Smooth muscle cell (in vitro differentiated cells): ENCODE measurements around the gene TTC33. TPM values are rescaled to one million over a fixed set of nuclear protein-coding genes. Genes with fewer than 3 reads are reported as not detected.

Experiments
- DNase-seq: peaks from one replicate; lab custom pipeline; 2025; ENCODE audit not compliant: unreplicated experiment; lab: John Stamatoyannopoulos, UW
- H2AFZ ChIP-seq: fragments of 200-600 bp; sonication (generic); 2 replicates; pipeline ENCODE4 v1.6.0; 2016; ENCODE audit warnings: antibody characterized with exemption, low read depth, mild to moderate bottlenecking
- H3F3A ChIP-seq: fragments of 200-600 bp; sonication (generic); 2 replicates; pipeline ENCODE4 v1.6.0; 2017; ENCODE audit warnings: antibody characterized with exemption, low read depth
- H3K27ac ChIP-seq: fragments of 200-600 bp; sonication (generic); 2 replicates; pipeline ENCODE4 v1.5.1; 2016; ENCODE audit warnings: low read depth, mild to moderate bottlenecking
- H3K27me3 ChIP-seq: fragments of 200-600 bp; sonication (generic); 2 replicates; pipeline ENCODE4 v1.6.1; 2016; ENCODE audit warnings: low read depth, mild to moderate bottlenecking
- H3K36me3 ChIP-seq: fragments of 200-600 bp; sonication (generic); 2 replicates; pipeline ENCODE4 v1.5.1; 2016; ENCODE audit warnings: low read depth
- H3K4me1 ChIP-seq: fragments of 200-600 bp; sonication (generic); 2 replicates; pipeline ENCODE4 v1.5.1; 2016; ENCODE audit warnings: low read depth
- H3K4me2 ChIP-seq: fragments of 200-600 bp; sonication (generic); 2 replicates; pipeline ENCODE4 v1.6.0; 2016; ENCODE audit warnings: mild to moderate bottlenecking
- H3K4me3 ChIP-seq: fragments of 200-600 bp; sonication (generic); 2 replicates; pipeline ENCODE4 v1.5.1; 2016; ENCODE audit warnings: mild to moderate bottlenecking
- H3K79me2 ChIP-seq: fragments of 200-600 bp; sonication (generic); 2 replicates; pipeline ENCODE4 v1.6.0; 2016; ENCODE audit warnings: low read depth, mild to moderate bottlenecking
- H3K9ac ChIP-seq: fragments of 200-600 bp; sonication (generic); 2 replicates; pipeline ENCODE4 v1.6.0; 2016; ENCODE audit warnings: low read depth
- H3K9me3 ChIP-seq: fragments of 200-600 bp; sonication (generic); replicated peaks from 2 replicates; pipeline ENCODE4 v1.5.1; 2016; ENCODE audit warnings: low read depth
- H4K20me1 ChIP-seq: fragments of 200-600 bp; sonication (generic); 2 replicates; pipeline ENCODE4 v1.6.0; 2016; ENCODE audit warnings: low read depth
- WGBS: methylation state at CpG from one replicate; pipeline ENCODE4 v1.1.7; 2016; ENCODE audit warnings: low lambda C conversion rate; 5-methylcytosine and 5-hydroxymethylcytosine counted together
- polyA plus RNA-seq: library from polyadenylated mRNA; unstranded; fragments of >200 nt; fragmentation: Nextera tagmentation; extraction: Ambion mirVana; gene quantifications from 2 replicates; pipeline ENCODE4 v1.2.1, GENCODE V29; 2016
- total RNA-seq: library from RNA; depleted of rRNA; stranded (reverse); fragments of >200 nt; gene quantifications from 2 replicates; pipeline ENCODE4 v1.2.3, GENCODE V29; 2014
- TF ChIP-seq, protein P1 (sequence below): fragments of 200-600 bp; sonication (generic); IDR thresholded peaks from 2 replicates; pipeline ENCODE4 v1.5.1; 2017; ENCODE audit warnings: borderline replicate concordance, mild to moderate bottlenecking, antibody characterized with exemption; ENCODE audit not compliant: insufficient read depth, poor library complexity, severe bottlenecking

Gene TTC33
- total and polyA plus RNA-seq, 2 experiments from 2014 or later: 13.1 to 22.1 TPM

DNA sequence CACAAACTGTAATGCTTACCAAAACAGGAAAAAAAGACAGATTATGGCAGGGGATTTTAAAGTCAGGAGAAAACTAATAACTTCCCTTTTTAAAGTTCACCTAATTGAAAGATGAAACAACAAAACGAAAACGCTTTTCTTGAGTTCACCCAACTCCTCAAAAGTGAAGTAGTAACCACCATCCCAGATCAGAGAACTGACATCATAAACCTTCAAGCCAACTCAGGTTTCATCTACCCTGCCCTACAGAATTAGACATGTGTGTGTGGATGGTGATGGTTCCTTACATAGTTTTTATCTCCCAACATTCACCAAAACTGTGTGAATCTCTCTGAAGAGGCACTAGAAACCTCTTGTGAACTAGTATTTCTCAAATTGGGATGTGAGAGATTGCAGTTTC, 271.3 kb downstream of the TTC33 start:
- DNase-seq: no peak
- Histone ChIP-seq H3K9ac (no peak overlapping the region), H3K4me2 (no peak overlapping the region), H3F3A (no peaks in the 10 kb centered on the region), H3K79me2 (no peaks in the 10 kb centered on the region), H3K27ac (no peak overlapping the region), H2AFZ (no peak overlapping the region), H3K27me3 (no peaks in the 10 kb centered on the region), H3K4me1 (no peaks in the 10 kb centered on the region), H3K36me3 (no peaks in the 10 kb centered on the region), H3K4me3 (no peak overlapping the region), H4K20me1 (no peaks in the 10 kb centered on the region), H3K9me3 (no peaks in the 10 kb centered on the region)
- WGBS: 98% methylated on average over 2 of the region's 2 CpGs
- TF ChIP-seq, protein P1, sequence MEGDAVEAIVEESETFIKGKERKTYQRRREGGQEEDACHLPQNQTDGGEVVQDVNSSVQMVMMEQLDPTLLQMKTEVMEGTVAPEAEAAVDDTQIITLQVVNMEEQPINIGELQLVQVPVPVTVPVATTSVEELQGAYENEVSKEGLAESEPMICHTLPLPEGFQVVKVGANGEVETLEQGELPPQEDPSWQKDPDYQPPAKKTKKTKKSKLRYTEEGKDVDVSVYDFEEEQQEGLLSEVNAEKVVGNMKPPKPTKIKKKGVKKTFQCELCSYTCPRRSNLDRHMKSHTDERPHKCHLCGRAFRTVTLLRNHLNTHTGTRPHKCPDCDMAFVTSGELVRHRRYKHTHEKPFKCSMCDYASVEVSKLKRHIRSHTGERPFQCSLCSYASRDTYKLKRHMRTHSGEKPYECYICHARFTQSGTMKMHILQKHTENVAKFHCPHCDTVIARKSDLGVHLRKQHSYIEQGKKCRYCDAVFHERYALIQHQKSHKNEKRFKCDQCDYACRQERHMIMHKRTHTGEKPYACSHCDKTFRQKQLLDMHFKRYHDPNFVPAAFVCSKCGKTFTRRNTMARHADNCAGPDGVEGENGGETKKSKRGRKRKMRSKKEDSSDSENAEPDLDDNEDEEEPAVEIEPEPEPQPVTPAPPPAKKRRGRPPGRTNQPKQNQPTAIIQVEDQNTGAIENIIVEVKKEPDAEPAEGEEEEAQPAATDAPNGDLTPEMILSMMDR: no peak

DNA sequence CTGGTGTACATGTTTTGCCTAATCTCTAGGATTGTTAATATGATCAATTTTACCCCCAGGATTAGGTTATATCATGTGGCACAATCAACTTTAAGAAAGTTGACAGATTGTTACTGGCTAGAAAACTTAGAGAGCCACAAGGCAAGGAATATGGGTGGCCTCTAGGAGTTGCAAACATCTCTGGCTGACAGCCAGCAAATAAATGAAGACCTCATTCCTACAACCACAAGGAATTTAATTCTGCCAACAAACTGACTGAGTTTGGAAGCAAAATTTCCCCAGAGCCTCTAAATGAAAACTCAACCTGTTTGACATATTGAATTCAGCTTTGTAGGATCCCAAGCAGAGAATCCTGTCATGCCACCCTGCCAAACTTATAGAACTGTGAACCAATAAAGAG, 272.4 kb downstream of the TTC33 start:
- H3K9me3 ChIP-seq: no peaks in the 10 kb centered on the region
- H2AFZ ChIP-seq: no peak overlapping the region
- H3K9ac ChIP-seq: no peak overlapping the region
- H3K4me1 ChIP-seq: no peaks in the 10 kb centered on the region
- no peaks in the 10 kb centered on the region for H3K36me3 ChIP-seq
- TF ChIP-seq, protein P1: no peak
- no peak overlapping the region for H3K27ac ChIP-seq
- no peak overlapping the region for H3K4me2 ChIP-seq
- H4K20me1 ChIP-seq: no peaks in the 10 kb centered on the region
- H3K4me3 ChIP-seq: no peak overlapping the region
- no peaks in the 10 kb centered on the region for H3K79me2 ChIP-seq
- no peak for DNase-seq
- no peaks in the 10 kb centered on the region for H3F3A ChIP-seq
- no peaks in the 10 kb centered on the region for H3K27me3 ChIP-seq

DNA sequence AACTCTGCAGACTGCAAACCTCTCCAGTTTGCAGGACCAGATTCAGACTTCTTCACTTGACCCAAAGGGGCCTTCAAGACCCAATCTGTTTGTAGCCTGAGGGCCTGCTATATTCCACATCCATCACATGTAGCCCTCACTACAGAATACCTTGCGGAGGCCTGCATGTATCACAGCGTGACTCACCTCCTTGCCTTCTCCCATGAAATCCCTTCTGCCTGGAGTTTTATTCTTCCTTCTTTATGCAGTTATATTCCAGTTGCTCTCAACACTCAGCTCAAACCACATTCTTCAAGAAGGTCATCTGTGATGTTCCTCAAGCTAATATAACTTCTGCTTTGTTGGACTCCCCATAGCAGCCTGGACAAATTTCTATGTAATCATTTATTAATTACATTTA, 274.5 kb downstream of the TTC33 start:
- 67% methylated on average over 2 of the region's 2 CpGs for WGBS
- no peaks in the 10 kb centered on the region for H3F3A ChIP-seq

DNA sequence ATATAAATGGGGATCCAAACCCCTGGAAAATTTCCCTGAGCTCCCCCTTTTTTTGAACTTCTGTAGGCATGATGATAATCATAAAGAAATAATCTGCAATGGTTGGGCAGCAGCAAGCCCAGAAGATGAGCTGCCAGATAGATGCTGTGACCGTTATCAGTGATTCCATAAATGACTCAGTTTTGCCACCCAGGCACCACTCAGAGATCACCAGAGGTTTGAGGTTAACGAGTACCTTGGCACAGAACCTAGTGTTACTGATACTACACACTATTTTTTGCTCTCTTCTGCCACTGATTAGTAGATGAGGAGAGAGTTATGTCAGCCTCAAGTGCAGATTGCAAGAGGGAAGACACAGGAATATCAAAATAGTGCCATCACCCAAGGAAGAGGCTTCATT, 275.4 kb downstream of the TTC33 start:
- H3K4me1 ChIP-seq: no peaks in the 10 kb centered on the region
- no peaks in the 10 kb centered on the region for H3K27me3 ChIP-seq
- H3K36me3 ChIP-seq: no peaks in the 10 kb centered on the region
- H3K27ac ChIP-seq: no peak overlapping the region
- TF ChIP-seq, protein P1: no peak
- WGBS: 85% methylated on average over 2 of the region's 2 CpGs
- no peak overlapping the region for H3K9ac ChIP-seq
- no peaks in the 10 kb centered on the region for H3K9me3 ChIP-seq
- H3F3A ChIP-seq: no peaks in the 10 kb centered on the region
- H4K20me1 ChIP-seq: no peaks in the 10 kb centered on the region
- H2AFZ ChIP-seq: no peak overlapping the region
- no peaks in the 10 kb centered on the region for H3K79me2 ChIP-seq
- H3K4me2 ChIP-seq: no peak overlapping the region
- no peak for DNase-seq
- H3K4me3 ChIP-seq: no peak overlapping the region

More for the DNA sequence above, 274.5 kb downstream of the TTC33 start:
- H3K9me3 ChIP-seq: no peaks in the 10 kb centered on the region
- H3K27me3 ChIP-seq: no peaks in the 10 kb centered on the region
- TF ChIP-seq, protein P1: no peak
- no peak overlapping the region for H2AFZ ChIP-seq
- no peaks in the 10 kb centered on the region for H3K36me3 ChIP-seq
- H3K4me1 ChIP-seq: no peaks in the 10 kb centered on the region
- DNase-seq: no peak
- H3K4me2 ChIP-seq: no peak overlapping the region
- no peaks in the 10 kb centered on the region for H4K20me1 ChIP-seq
- no peak overlapping the region for H3K27ac ChIP-seq
- no peak overlapping the region for H3K4me3 ChIP-seq
- no peak overlapping the region for H3K9ac ChIP-seq
- no peaks in the 10 kb centered on the region for H3K79me2 ChIP-seq
